Stimulated activated CD4-positive, alpha-beta T cell treated with anti-CD3 and anti-CD28 coated beads, Interleukin-2, amount 100 ng/mL, for 48 hours (primary cell): ENCODE results near the gene SYNM.

Source experiments
- DNase-seq, 2 donors: peaks; one replicate each; pipeline ENCODE4 v3.0.0-alpha.2; 2020

The SYNM gene

GRCh38 chr15:99085413-99086326, 19.2 kb upstream of the SYNM start:
- no peak for DNase-seq

GRCh38 chr15:99086327-99086667, 18.6 kb upstream of the SYNM start:
- no peak for DNase-seq

- DNase-seq, result no peak
Observed at GRCh38 chr15:99087405-99087943, 17.4 kb upstream of the SYNM start.

GRCh38 chr15:99090011-99090699, 14.7 kb upstream of the SYNM start:
- DNase-seq, result no peak

GRCh38 chr15:99090938-99091337, 13.9 kb upstream of the SYNM start:
- DNase-seq, result no peak

- no peak for DNase-seq
Observed at GRCh38 chr15:99092554-99093172, 12.2 kb upstream of the SYNM start.

- no peak for DNase-seq
Observed at GRCh38 chr15:99095626-99096025, 9.3 kb upstream of the SYNM start.

GRCh38 chr15:99096173-99096893, 8.5 kb upstream of the SYNM start:
- no peak for DNase-seq

- no peak for DNase-seq
Observed at GRCh38 chr15:99096894-99097426, 7.9 kb upstream of the SYNM start.

- no peak for DNase-seq
Observed at GRCh38 chr15:99097441-99098410, 7.2 kb upstream of the SYNM start.

- no peak for DNase-seq
Observed at GRCh38 chr15:99098426-99098825, 6.5 kb upstream of the SYNM start.

- no peak for DNase-seq
Observed at GRCh38 chr15:99098991-99099390, 5.9 kb upstream of the SYNM start.

- DNase-seq, result no peak
Observed at GRCh38 chr15:99099661-99100060, 5.2 kb upstream of the SYNM start.

- peak; percentile 47 to 50 for DNase-seq
Observed at GRCh38 chr15:99100245-99101173, 4.4 kb upstream of the SYNM start.

- DNase-seq, result no peak
Observed at GRCh38 chr15:99101501-99101900, 3.4 kb upstream of the SYNM start.

- DNase-seq, result no peak
Observed at GRCh38 chr15:99102332-99103235, 2.3 kb upstream of the SYNM start.

GRCh38 chr15:99103279-99103678, 1.6 kb upstream of the SYNM start:
- DNase-seq, result no peak

- peak; percentile 27 to 38 for DNase-seq
Observed at GRCh38 chr15:99105514-99106341, 848 bp downstream of the SYNM start.
